K562 (cell line): Measurements from ENCODE around the gene BSCL2. TPM values are rescaled to one million over a fixed set of nuclear protein-coding genes. Genes with fewer than 3 reads are reported as not detected.

Experiments
- ARHGAP35 ChIP-seq: fragments of 450-650 bp; IDR thresholded peaks from 2 replicates; pipeline ENCODE4 v1.6.1; 2018; ENCODE audit not compliant: partially characterized antibody
- CBX2 ChIP-seq: fragments of 200-600 bp; sonication (generic); IDR thresholded peaks from one replicate; pipeline ENCODE4 v1.6.1; 2012; ENCODE audit warnings: mild to moderate bottlenecking, low read length, inconsistent platforms; ENCODE audit not compliant: insufficient read depth, poor library complexity, severe bottlenecking
- CEBPB ChIP-seq: fragments of 450-650 bp; IDR thresholded peaks from 2 replicates; pipeline ENCODE4 v1.6.1; 2016; ENCODE audit warnings: missing genetic modification characterization, missing compliant biosample characterization
- CEBPG ChIP-seq, 3 experiments: fragments of 200-800 bp in 1 of 3; sonication (Bioruptor generic) in 1 of 3; sonication (generic) in 1 of 3; formaldehyde crosslinking in 1 of 3; IDR thresholded peaks in 2 of 3; conservative IDR thresholded peaks in 1 of 3; 2 replicates each; pipeline versions ENCODE4 v1.6.1 to v1.8.0; 2016 to 2022; ENCODE audit warnings: missing compliant biosample characterization in 2 of 3, missing genetic modification characterization in 2 of 3, mild to moderate bottlenecking in 1 of 3, missing genetic modification reagents in 1 of 3
- DLX4 ChIP-seq: fragments of 250-450 bp; sonication (Bioruptor Pico); IDR thresholded peaks from 2 replicates; pipeline ENCODE4 v1.6.1; 2021; ENCODE audit warnings: mild to moderate bottlenecking
- E2F3 ChIP-seq: fragments of 250-450 bp; sonication (Bioruptor Pico); IDR thresholded peaks from 2 replicates; pipeline ENCODE4 v1.4.0; 2020; ENCODE audit warnings: mild to moderate bottlenecking
- ILF3 ChIP-seq: fragments of 450-650 bp; IDR thresholded peaks from 2 replicates; pipeline ENCODE4 v1.6.1; 2018; ENCODE audit warnings: antibody characterized with exemption, mild to moderate bottlenecking, moderate library complexity, borderline replicate concordance
- PHB2 ChIP-seq: fragments of 450-650 bp; IDR thresholded peaks from 2 replicates; pipeline ENCODE4 v1.6.1; 2017; ENCODE audit warnings: low read depth
- PHTF2 ChIP-seq: fragments of 250-450 bp; sonication (Bioruptor Pico); IDR thresholded peaks from 2 replicates; pipeline ENCODE4 v1.5.0; 2021; ENCODE audit warnings: mild to moderate bottlenecking
- PTBP1 ChIP-seq: fragments of 200-400 bp; formaldehyde crosslinking; IDR thresholded peaks from 2 replicates; pipeline ENCODE4 v1.6.1; 2017; ENCODE audit warnings: low read depth, low read length
- RAD51 ChIP-seq: fragments of 450-650 bp; IDR thresholded peaks from 2 replicates; pipeline ENCODE4 v1.7.1; 2016; ENCODE audit warnings: low read depth, mild to moderate bottlenecking, borderline replicate concordance
- SMC3 ChIP-seq: conservative IDR thresholded peaks from 2 replicates; pipeline ENCODE4 v1.6.1; 2011; ENCODE audit warnings: low read depth, low read length, improper control_type of control experiment; ENCODE audit not compliant: insufficient read depth
- STAG1 ChIP-seq: sonication (generic); formaldehyde crosslinking; IDR thresholded peaks from 2 replicates; pipeline ENCODE4 v1.5.0; 2020; ENCODE audit warnings: missing genetic modification reagents, borderline replicate concordance
- U2AF2 ChIP-seq: fragments of 200-400 bp; formaldehyde crosslinking; optimal IDR thresholded peaks from 2 replicates; pipeline ENCODE3; 2017; ENCODE audit warnings: low read depth, mild to moderate bottlenecking, low read length
- ZFP1 ChIP-seq: fragments of 450-650 bp; formaldehyde crosslinking; IDR thresholded peaks from 2 replicates; pipeline ENCODE4 v1.4.0; 2020; ENCODE audit warnings: mild to moderate bottlenecking, mixed read lengths
- ZNF561 ChIP-seq: fragments of 450-650 bp; formaldehyde crosslinking; conservative IDR thresholded peaks from 2 replicates; pipeline ENCODE4 v1.4.0; 2020; ENCODE audit warnings: mild to moderate bottlenecking, moderate library complexity
- ZNF583 ChIP-seq: fragments of 250-450 bp; sonication (Bioruptor Pico); IDR thresholded peaks from 2 replicates; pipeline ENCODE4 v1.4.0; 2020
- ZNF668 ChIP-seq: fragments of 250-450 bp; sonication (Bioruptor Pico); IDR thresholded peaks from 2 replicates; pipeline ENCODE4 v1.8.0; 2022; ENCODE audit warnings: mild to moderate bottlenecking, inconsistent platforms
- polyA plus RNA-seq, 8 experiments: library from polyadenylated mRNA; depleted of rRNA in 4 of 8; stranded (reverse) in 5 of 8; unstranded in 3 of 8; fragments of >200 nt; fragmentation: Nextera tagmentation in 2 of 8; fragmentation: Illumina TruSeq in 1 of 8; extraction: Ambion mirVana in 2 of 8; extraction: Trizol in 1 of 8; gene quantifications; 2 replicates each; pipeline versions ENCODE4 v1.2.1 to v1.2.3, GENCODE V29; 2011 to 2014; ENCODE audit warnings: inconsistent platforms in 1 of 8, missing spikeins in 1 of 8
- total RNA-seq, 7 experiments: library from RNA; depleted of rRNA in 6 of 7; stranded (reverse); fragments of >200 nt in 6 of 7; fragmentation: Illumina TruSeq in 2 of 7; extraction: Trizol in 2 of 7; gene quantifications; 2 replicates each; pipeline versions ENCODE4 v1.2.1 to v1.2.3, GENCODE V29; 2011 to 2021; ENCODE audit warnings: low replicate concordance in 1 of 7
- TF ChIP-seq, protein P1 (sequence below), 2 experiments: IDR thresholded peaks; 2 replicates each; pipeline ENCODE4 v1.6.1; 2012; ENCODE audit warnings: improper control_type of control experiment in 2 of 2, low read depth in 2 of 2, low read length in 2 of 2, borderline replicate concordance in 1 of 2
- TF ChIP-seq, protein P2 (sequence below): fragments of 450-650 bp; conservative IDR thresholded peaks from 2 replicates; pipeline ENCODE4 v1.6.1; 2016; ENCODE audit warnings: missing genetic modification characterization, low read depth, mild to moderate bottlenecking, missing compliant biosample characterization, moderate library complexity
- TF ChIP-seq, protein P3 (sequence below): IDR thresholded peaks from 2 replicates; pipeline ENCODE4 v1.6.1; 2011; ENCODE audit warnings: borderline replicate concordance, low read depth, mild to moderate bottlenecking, moderate library complexity, low read length; ENCODE audit not compliant: insufficient read depth, poor library complexity, severe bottlenecking

Gene BSCL2
- total and polyA plus RNA-seq, 9 of the 15 experiments (the other 6 are each of a cell fraction or from before 2014, with no cell fraction given) = 18.9 to 51.7 (median 35.2) TPM

DNA sequence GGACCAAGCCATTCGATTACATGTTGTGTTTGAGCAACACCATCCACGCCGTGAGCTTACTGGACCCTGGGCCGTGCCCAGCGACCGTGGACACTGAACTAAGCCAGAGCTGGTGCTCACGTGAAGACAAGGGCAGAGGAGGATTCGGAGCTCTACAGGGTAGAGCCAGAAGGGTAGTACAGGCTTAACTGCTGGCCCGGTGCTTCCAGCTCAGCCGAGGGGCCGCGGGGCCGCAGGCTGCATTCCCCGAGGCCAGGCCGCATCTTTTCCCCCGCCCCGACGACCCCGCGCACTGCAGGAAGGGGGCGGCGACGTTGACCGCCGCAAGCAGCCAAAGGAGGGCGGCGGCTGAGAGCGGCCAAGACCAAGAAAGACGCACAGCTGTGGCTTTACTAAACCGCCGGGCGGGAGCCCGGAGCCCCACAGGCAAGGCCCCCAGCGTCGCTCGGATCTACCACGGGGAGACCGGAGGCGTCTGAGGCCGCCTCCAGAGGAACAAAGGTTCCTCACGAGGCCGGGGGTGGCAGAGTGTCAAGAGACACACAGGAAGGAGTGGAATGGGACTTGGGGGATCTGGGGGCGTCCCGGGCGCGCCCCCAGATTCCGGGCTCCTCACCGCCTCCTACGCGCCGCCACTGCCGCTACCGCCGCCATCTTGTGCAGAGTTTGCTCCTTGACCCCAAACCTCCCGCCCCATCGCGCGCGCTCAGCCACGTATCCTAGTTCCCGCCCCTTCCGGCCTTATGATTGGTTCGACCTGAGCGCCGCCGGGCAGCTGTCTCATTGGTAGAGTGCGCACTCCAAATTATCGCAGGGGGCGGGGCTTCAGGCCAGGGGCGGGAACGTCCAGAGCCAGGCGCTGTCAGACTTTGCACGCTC is 61.0 kb downstream of the BSCL2 start, which contains the start of gene GANAB (continued):
- TF ChIP-seq U2AF2 = no peak
- TF ChIP-seq E2F3 (CRISPR knock-in tag) = peak; percentile 65; the same call in 1 of the 2 replicates
- no peak; the same call in 1 of the 2 replicates for TF ChIP-seq ILF3
- TF ChIP-seq CEBPB (tag) = no peak
- 0 out of 2 replicates have a peak, but pooled peaks have one; percentile 8 for TF ChIP-seq SMC3
- no peak for TF ChIP-seq PTBP1
- TF ChIP-seq RAD51 = no peak
- TF ChIP-seq, protein P1, sequence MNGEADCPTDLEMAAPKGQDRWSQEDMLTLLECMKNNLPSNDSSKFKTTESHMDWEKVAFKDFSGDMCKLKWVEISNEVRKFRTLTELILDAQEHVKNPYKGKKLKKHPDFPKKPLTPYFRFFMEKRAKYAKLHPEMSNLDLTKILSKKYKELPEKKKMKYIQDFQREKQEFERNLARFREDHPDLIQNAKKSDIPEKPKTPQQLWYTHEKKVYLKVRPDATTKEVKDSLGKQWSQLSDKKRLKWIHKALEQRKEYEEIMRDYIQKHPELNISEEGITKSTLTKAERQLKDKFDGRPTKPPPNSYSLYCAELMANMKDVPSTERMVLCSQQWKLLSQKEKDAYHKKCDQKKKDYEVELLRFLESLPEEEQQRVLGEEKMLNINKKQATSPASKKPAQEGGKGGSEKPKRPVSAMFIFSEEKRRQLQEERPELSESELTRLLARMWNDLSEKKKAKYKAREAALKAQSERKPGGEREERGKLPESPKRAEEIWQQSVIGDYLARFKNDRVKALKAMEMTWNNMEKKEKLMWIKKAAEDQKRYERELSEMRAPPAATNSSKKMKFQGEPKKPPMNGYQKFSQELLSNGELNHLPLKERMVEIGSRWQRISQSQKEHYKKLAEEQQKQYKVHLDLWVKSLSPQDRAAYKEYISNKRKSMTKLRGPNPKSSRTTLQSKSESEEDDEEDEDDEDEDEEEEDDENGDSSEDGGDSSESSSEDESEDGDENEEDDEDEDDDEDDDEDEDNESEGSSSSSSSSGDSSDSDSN (IDR thresholded peaks at IDR 0.05; ENCODE audit: borderline replicate concordance in 1 of 2, low read depth in 2 of 2, low read length in 2 of 2) = peak in 1 of 2 experiments; percentile 21; a peak in 1 of 4 replicates
- no peak for TF ChIP-seq ZNF561 (CRISPR knock-in tag)
- no peak for TF ChIP-seq STAG1 (CRISPR knock-in tag)
- no peak for TF ChIP-seq ZFP1 (CRISPR knock-in tag)
- TF ChIP-seq ZNF668 = no peak
- TF ChIP-seq CEBPG (CRISPR knock-in tag; IDR thresholded peaks at IDR 0.05) = no peak
- TF ChIP-seq CEBPG (tag; conservative IDR thresholded peaks at IDR 0.05 in 1 of 2, IDR thresholded peaks at IDR 0.05 in 1 of 2) = no peak
- TF ChIP-seq ZNF583 (CRISPR knock-in tag) = 0 out of 2 replicates have a peak, but pooled peaks have one; percentile 53
- TF ChIP-seq, protein P2, sequence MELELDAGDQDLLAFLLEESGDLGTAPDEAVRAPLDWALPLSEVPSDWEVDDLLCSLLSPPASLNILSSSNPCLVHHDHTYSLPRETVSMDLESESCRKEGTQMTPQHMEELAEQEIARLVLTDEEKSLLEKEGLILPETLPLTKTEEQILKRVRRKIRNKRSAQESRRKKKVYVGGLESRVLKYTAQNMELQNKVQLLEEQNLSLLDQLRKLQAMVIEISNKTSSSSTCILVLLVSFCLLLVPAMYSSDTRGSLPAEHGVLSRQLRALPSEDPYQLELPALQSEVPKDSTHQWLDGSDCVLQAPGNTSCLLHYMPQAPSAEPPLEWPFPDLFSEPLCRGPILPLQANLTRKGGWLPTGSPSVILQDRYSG (tag) = no peak
- TF ChIP-seq ARHGAP35 = no peak
- TF ChIP-seq CBX2 = no peak
- TF ChIP-seq, protein P3, sequence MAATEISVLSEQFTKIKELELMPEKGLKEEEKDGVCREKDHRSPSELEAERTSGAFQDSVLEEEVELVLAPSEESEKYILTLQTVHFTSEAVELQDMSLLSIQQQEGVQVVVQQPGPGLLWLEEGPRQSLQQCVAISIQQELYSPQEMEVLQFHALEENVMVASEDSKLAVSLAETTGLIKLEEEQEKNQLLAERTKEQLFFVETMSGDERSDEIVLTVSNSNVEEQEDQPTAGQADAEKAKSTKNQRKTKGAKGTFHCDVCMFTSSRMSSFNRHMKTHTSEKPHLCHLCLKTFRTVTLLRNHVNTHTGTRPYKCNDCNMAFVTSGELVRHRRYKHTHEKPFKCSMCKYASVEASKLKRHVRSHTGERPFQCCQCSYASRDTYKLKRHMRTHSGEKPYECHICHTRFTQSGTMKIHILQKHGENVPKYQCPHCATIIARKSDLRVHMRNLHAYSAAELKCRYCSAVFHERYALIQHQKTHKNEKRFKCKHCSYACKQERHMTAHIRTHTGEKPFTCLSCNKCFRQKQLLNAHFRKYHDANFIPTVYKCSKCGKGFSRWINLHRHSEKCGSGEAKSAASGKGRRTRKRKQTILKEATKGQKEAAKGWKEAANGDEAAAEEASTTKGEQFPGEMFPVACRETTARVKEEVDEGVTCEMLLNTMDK = no peak
- no peak for TF ChIP-seq PHTF2 (CRISPR knock-in tag)
- no peak for TF ChIP-seq DLX4 (CRISPR knock-in tag)
- TF ChIP-seq PHB2 = no peak
